T-helper 1 cell treated with Interleukin-12 subunit alpha and Interleukin-12 subunit beta and Interleukin-4 antibody, amounts not matched to agents 30 μg/mL and 1 μg/mL, for 36 hours (primary cell): ENCODE measurements around the gene CTDSPL.
A peak's percentile ranks its signal among the peaks of the same experiment; 100 is the strongest.

Experiments used
- H3K27ac Mint-ChIP-seq: one replicate; pipeline ENCODE4 v1.8.0; 2021; ENCODE audit warnings: mild to moderate bottlenecking, mixed read lengths
- H3K27me3 Mint-ChIP-seq: one replicate; pipeline ENCODE4 v1.8.0; 2021; ENCODE audit warnings: low read depth, mixed read lengths
- H3K36me3 Mint-ChIP-seq: one replicate; pipeline ENCODE4 v1.8.0; 2021; ENCODE audit warnings: low read depth, mixed read lengths
- H3K4me1 Mint-ChIP-seq: one replicate; pipeline ENCODE4 v1.8.0; 2021; ENCODE audit warnings: low read depth, mixed read lengths
- H3K4me3 Mint-ChIP-seq: one replicate; pipeline ENCODE4 v1.8.0; 2021; ENCODE audit warnings: mild to moderate bottlenecking, moderate library complexity, mixed read lengths
- H3K9me3 Mint-ChIP-seq: one replicate; pipeline ENCODE4 v1.8.0; 2021; ENCODE audit warnings: mixed read lengths

CTDSPL gene

GRCh38 chr3:37862903-37863815 is 1.5 kb downstream of the CTDSPL start:
- Mint-ChIP-seq H3K27me3 (peaks cover 46% of the 10 kb centered on the region), H3K4me1 (peaks cover 19% of the 10 kb centered on the region), H3K27ac (peak overlapping the region; percentile 51), H3K9me3 (no peaks in the 10 kb centered on the region), H3K4me3 (peak overlapping the region; percentile 80), H3K36me3 (no peaks in the 10 kb centered on the region)

DNA sequence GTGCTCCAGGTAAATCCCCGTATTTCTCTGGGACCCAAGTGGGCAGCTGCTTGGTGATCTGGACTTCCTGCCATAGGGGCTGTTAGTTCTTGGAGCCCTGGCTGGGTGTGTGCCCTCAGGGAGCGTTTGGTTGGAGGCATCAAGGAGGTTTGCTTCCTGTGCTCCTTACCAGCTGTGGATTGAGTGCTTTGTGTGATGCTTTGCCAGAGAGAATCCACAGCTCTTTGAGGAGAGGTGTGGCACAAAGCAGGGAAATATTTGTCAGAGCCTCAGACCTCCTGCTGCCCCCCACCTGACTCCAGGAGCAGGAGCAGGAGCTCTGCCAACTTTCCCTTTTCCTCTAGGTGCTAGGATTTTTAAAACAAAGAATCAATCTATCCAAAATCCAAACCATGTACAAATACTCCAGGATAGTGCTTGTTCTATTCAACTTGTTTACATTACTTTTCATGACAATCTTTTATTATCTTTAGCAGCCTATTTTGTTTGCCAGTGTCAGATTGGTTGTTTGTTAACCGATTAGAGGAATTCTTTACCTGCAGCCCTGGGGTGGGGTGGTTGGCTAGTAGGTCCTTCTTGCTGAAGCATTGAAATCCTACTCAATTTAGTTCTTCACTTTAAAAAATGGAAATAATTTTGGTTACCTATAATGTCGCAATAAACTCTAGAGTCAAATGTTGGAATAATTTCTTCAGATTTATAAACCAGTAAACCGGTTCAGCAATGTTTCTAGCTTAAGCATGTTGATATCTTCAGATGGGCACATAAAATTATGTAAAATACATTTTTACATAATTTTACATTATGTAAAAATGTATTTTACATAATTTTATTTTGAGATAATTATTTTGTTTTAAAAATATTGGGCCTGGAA is 2.5 kb downstream of the CTDSPL start:
- H3K27me3 Mint-ChIP-seq: peaks cover 52% of the 10 kb centered on the region
- no peak overlapping the region for H3K27ac Mint-ChIP-seq

GRCh38 chr3:37864904-37865303 is 3.2 kb downstream of the CTDSPL start:
- Mint-ChIP-seq H3K36me3 (no peaks in the 10 kb centered on the region), H3K4me3 (no peak overlapping the region), H3K9me3 (peaks cover 1% of the 10 kb centered on the region), H3K27ac (no peak overlapping the region), H3K27me3 (peaks cover 59% of the 10 kb centered on the region), H3K4me1 (peaks cover 19% of the 10 kb centered on the region)

More for the DNA sequence above, 2.5 kb downstream of the CTDSPL start:
- peaks cover 19% of the 10 kb centered on the region for H3K4me1 Mint-ChIP-seq
- no peak overlapping the region for H3K4me3 Mint-ChIP-seq
- no peaks in the 10 kb centered on the region for H3K36me3 Mint-ChIP-seq
- H3K9me3 Mint-ChIP-seq: no peaks in the 10 kb centered on the region

DNA sequence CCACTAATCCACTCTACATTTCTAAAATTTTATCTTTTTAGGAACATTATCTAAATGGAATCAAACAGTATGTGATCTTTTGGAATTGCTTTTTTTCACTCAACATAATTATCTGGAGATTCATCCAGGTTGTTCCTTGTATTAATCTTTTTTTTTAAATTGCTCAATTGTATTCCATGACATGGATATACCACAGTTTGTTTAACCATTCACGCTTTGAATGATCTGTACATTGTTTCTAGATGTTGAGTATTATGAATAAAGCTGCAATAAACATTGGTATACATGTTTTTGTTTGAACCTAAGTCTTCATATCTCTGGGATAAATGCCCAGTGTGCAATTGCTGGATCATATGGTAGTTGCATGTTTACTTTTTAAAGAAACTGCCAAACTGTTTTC is 5.5 kb downstream of the CTDSPL start:
- peaks cover 74% of the 10 kb centered on the region for H3K27me3 Mint-ChIP-seq
- no peak overlapping the region for H3K4me3 Mint-ChIP-seq
- peaks cover 9% of the 10 kb centered on the region for H3K4me1 Mint-ChIP-seq
- no peak overlapping the region for H3K27ac Mint-ChIP-seq
- no peaks in the 10 kb centered on the region for H3K36me3 Mint-ChIP-seq
- H3K9me3 Mint-ChIP-seq: peaks cover 19% of the 10 kb centered on the region

- Mint-ChIP-seq H3K36me3 (no peaks in the 10 kb centered on the region), H3K27me3 (peaks cover 40% of the 10 kb centered on the region)
These were observed 10.2 kb downstream of the CTDSPL start for GRCh38 chr3:37871858-37872257.

GRCh38 chr3:37872413-37873160 is 10.9 kb downstream of the CTDSPL start:
- Mint-ChIP-seq H3K4me1 (peaks cover 3% of the 10 kb centered on the region), H3K36me3 (no peaks in the 10 kb centered on the region), H3K9me3 (peaks cover 33% of the 10 kb centered on the region), H3K4me3 (no peak overlapping the region), H3K27me3 (peaks cover 37% of the 10 kb centered on the region), H3K27ac (no peak overlapping the region)

More at GRCh38 chr3:37871858-37872257, 10.2 kb downstream of the CTDSPL start:
- Mint-ChIP-seq H3K4me3 (no peak overlapping the region), H3K4me1 (peaks cover 3% of the 10 kb centered on the region), H3K27ac (no peak overlapping the region), H3K9me3 (peaks cover 29% of the 10 kb centered on the region)

GRCh38 chr3:37876279-37876678 is 14.6 kb downstream of the CTDSPL start:
- no peak overlapping the region for H3K4me3 Mint-ChIP-seq
- peaks cover 11% of the 10 kb centered on the region for H3K27me3 Mint-ChIP-seq
- no peaks in the 10 kb centered on the region for H3K36me3 Mint-ChIP-seq
- H3K9me3 Mint-ChIP-seq: peaks cover 23% of the 10 kb centered on the region
- H3K4me1 Mint-ChIP-seq: peaks cover 3% of the 10 kb centered on the region
- no peak overlapping the region for H3K27ac Mint-ChIP-seq

DNA sequence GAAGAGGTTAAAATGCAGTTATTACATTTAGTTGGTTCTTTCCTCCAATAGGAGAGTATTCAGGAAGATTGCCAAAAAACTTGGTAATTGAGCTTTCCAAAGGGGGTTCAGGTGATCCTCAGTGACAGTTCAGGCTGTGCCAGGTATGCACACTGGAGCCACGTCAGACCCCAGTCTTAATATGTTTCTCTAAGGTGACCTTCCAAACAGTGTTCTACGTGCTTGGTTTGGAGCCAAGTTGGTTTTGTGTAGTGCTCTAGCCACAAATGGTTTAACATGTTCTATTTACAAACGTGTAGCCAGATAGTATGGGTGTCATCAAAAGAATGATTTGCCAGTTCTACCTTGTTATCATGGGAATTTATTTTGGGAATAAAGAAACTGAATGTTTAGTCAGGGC is 21.0 kb downstream of the CTDSPL start:
- H3K4me3 Mint-ChIP-seq: no peak overlapping the region
- peaks cover 15% of the 10 kb centered on the region for H3K27me3 Mint-ChIP-seq
- no peak overlapping the region for H3K27ac Mint-ChIP-seq
- H3K4me1 Mint-ChIP-seq: no peaks in the 10 kb centered on the region
- H3K36me3 Mint-ChIP-seq: no peaks in the 10 kb centered on the region
- H3K9me3 Mint-ChIP-seq: no peaks in the 10 kb centered on the region

- H3K4me1 Mint-ChIP-seq: no peaks in the 10 kb centered on the region
- H3K36me3 Mint-ChIP-seq: no peaks in the 10 kb centered on the region
- H3K27ac Mint-ChIP-seq: no peak overlapping the region
- peaks cover 15% of the 10 kb centered on the region for H3K27me3 Mint-ChIP-seq
- no peaks in the 10 kb centered on the region for H3K9me3 Mint-ChIP-seq
- H3K4me3 Mint-ChIP-seq: no peak overlapping the region
These were observed 24.1 kb downstream of the CTDSPL start for GRCh38 chr3:37885814-37886213.

DNA sequence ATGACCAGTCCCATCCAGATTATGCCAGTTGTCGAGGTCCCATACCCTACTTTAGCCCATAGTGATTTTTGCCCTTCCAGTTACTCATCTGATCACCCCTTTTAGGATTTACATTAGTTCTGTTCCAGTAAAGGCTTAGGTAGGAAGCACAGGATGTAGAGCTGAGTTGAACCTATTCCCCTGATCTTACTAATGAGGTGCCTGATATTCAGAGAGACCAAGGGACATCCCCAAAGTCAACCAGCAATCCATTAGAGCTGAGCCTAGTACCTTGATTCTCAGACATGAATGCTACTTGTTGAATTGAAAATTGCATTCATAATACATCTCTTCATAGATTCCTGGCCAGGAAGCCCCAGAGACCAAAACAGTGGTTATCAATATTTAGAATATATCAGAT is 24.7 kb downstream of the CTDSPL start:
- Mint-ChIP-seq H3K4me1 (no peaks in the 10 kb centered on the region), H3K27me3 (peaks cover 15% of the 10 kb centered on the region)

GRCh38 chr3:37887062-37887461 is 25.4 kb downstream of the CTDSPL start:
- no peak overlapping the region for H3K27ac Mint-ChIP-seq
- H3K4me3 Mint-ChIP-seq: no peak overlapping the region
- no peaks in the 10 kb centered on the region for H3K36me3 Mint-ChIP-seq
- no peaks in the 10 kb centered on the region for H3K4me1 Mint-ChIP-seq
- no peaks in the 10 kb centered on the region for H3K9me3 Mint-ChIP-seq
- H3K27me3 Mint-ChIP-seq: peaks cover 15% of the 10 kb centered on the region

More for the DNA sequence above, 24.7 kb downstream of the CTDSPL start:
- no peak overlapping the region for H3K4me3 Mint-ChIP-seq
- H3K9me3 Mint-ChIP-seq: no peaks in the 10 kb centered on the region
- H3K27ac Mint-ChIP-seq: no peak overlapping the region
- no peaks in the 10 kb centered on the region for H3K36me3 Mint-ChIP-seq

- H3K36me3 Mint-ChIP-seq: no peaks in the 10 kb centered on the region
- no peaks in the 10 kb centered on the region for H3K9me3 Mint-ChIP-seq
- H3K27ac Mint-ChIP-seq: no peak overlapping the region
- peaks cover 18% of the 10 kb centered on the region for H3K27me3 Mint-ChIP-seq
- H3K4me3 Mint-ChIP-seq: no peak overlapping the region
- H3K4me1 Mint-ChIP-seq: no peaks in the 10 kb centered on the region
These were observed 26.1 kb downstream of the CTDSPL start for GRCh38 chr3:37887824-37888223.

- H3K9me3 Mint-ChIP-seq: no peaks in the 10 kb centered on the region
- H3K27ac Mint-ChIP-seq: no peak overlapping the region
- H3K4me1 Mint-ChIP-seq: no peaks in the 10 kb centered on the region
- no peaks in the 10 kb centered on the region for H3K36me3 Mint-ChIP-seq
- H3K4me3 Mint-ChIP-seq: no peak overlapping the region
- peaks cover 21% of the 10 kb centered on the region for H3K27me3 Mint-ChIP-seq
These were observed 26.7 kb downstream of the CTDSPL start for GRCh38 chr3:37888421-37888820.

DNA sequence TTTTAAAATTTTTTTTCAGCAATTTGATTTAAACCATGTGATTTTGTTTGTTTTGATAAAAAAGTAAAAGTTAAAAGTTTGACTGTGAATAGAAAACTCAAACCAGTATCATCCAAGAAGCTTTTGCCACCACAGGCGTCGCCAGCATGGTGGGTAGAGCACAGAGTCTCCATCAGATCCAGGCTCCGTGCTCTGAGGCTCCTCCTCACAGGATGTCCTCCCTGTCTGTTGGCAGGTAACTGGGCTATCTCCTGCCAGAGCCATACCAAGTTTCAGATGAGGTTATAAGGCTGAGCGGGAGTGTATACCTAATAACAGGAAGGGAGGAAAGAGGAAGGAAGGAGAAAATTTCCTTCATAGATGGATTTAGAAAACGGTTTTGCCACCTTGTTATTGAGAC is 28.8 kb downstream of the CTDSPL start:
- Mint-ChIP-seq H3K36me3 (no peaks in the 10 kb centered on the region), H3K27ac (no peak overlapping the region), H3K4me1 (no peaks in the 10 kb centered on the region), H3K9me3 (no peaks in the 10 kb centered on the region), H3K27me3 (peaks cover 12% of the 10 kb centered on the region), H3K4me3 (no peak overlapping the region)
